NOMO-1 (cell line): ENCODE results near the gene MAGIX.

Experiments
- DNase-seq, 2 experiments: peaks; one replicate each; lab custom pipeline; 2025; ENCODE audit not compliant: unreplicated experiment in 2 of 2; lab: John Stamatoyannopoulos, UW

Gene MAGIX

DNA sequence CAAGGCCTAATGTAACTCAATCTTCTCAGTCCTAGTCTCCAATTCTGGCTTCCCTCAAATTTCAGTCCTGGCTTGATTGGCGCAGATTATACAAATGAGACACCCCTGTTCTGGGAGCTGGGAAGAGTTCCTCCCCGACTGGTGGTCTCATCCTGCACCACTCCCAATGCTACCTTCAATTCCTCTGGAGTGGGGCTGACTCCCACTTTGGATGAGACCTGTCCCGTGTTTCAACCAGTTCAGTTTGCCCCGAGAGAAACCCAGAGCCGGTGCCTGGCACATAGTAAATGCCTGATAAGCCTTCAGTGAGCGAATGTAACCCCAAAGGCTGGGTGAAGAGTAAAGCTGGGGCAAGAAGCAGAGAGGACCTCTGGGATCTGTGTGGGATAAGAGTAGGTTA lies 41.5 kb downstream of the MAGIX start:
- DNase-seq: no peak

DNA sequence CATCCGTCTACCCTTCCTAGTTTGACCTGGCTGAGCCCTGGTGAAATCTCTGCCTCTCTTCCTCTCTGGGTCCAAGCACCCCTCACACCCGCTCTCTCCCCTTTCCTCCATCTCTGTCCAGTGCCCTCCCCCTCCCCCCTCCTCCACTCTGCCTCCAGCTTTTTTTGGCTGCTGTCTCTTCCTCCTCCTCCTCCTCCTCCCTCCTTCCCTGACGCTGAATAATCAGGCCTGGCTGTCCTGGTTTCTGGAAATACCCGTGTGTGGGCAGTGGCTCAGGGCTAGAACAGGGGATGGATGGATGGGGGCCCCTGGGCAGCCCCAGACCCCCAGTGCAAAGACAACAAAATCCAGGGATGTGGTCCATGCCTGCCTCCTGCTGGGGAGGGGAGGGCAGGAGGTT lies 42.2 kb downstream of the MAGIX start:
- no peak for DNase-seq

DNA sequence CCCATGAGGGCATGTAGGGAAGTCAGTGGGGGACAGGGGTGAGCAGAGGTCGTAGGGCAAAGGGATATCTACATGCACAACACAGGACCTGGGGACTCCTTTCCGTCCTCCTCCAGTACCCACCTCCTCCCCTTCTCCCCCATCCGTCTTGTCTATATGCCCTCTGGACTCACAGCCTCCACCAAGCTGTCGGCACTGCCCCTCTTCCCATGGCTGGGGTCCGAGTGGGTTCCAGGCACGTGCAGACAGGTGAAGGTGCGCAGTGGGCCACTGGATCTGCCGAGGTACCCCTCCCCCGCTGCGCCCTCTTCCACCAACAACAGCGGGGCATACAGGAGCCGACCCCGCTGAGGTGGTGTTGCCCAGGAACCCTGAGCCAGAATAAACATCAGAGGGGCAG lies 42.9 kb downstream of the MAGIX start:
- no peak for DNase-seq

DNA sequence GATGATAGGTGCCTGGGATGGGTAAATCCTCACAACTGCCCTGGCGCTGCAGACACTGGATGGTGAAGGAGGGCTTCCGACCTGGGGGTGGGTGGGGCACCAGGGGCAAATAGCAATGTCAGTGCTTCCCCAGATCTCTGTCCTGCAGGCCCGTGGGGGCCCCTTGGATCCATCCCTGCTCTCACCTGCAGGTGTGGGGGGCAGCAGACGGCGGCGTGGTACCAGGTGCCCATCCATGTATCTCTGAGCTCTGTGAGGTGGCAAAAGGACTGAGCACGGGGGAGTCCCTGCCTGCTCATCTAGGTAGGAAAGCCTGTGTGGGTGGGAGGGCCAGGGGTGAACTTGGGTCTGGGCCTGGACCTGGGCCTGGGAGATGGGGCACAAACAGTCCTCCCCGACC lies 44.0 kb downstream of the MAGIX start:
- DNase-seq: no peak

DNA sequence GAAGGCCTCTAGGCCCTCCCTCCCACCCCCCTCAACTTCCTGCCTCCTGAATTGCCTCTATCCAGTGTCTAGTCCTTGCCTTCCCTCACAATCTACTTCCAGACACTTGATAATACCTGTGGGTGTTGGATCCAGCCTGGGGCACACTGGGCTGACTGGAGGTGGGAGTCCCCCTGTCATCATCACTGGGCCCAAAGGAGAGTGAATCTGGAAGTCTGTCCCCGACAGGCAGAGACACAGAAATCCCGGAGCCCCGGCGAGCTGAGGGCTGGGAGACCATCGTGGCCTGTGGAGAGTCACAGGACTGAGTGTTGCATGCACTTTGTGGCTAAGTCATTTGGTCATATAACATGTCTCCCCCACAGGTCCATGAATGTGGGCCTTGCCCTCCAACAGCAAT lies 45.8 kb downstream of the MAGIX start:
- DNase-seq: no peak

DNA sequence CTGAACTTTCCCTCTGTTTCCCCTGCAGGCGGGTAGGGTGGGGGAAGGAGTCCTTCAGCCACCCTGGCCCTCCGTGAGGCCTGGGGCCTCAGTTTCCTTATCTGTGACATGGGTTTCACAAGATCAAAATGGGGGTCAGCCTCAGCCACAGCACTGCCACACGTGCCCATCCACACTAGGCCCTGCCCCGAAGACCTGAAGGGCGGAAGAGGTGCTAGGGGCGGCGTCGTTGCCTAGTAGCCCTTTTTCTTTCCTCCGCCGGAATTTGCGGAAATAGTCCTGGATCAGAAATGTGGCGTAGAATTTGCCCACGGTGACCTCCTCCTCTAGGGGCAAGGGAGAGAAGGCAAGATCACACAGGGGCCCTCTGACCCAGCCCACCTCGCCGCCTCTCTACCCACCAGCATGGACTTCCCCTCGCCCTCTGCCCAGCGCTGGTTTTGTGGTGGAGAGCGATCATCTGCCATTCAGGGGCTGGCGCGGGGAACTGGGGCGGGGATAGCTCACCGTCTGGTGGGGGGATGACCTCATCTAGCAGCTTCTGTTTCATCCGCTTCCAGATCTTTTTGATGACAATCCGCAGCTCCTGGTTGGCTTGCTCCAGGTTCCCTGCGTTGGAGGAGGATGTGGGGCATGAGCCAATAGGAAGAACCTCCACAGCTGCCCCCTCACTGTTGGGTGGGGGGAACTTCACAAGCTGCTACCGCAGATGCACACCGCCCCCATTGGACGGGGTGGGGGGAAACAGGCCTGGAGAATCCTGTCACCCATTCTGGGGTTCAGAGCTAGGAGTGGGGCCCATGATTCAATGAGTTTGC lies 47.1 kb downstream of the MAGIX start:
- no peak for DNase-seq

DNA sequence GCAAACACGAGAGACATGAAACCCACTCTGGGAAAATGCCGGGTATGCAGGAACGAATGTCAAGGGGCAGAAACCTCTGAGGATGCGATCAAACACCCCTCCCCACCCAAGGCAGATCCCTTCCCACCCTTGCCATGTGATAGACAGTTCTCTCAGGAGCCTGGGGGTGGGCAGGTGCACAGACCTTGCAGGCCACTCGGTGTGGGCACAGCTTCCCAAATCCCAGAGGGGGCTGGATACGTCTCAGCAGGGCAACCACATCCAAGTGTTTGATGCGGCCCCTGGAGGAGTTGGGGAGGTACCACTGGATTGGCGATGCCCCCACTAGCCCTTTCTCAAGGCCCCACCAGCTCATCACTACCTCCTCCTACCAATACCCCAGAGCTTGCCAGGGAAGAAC lies 47.8 kb downstream of the MAGIX start:
- no peak for DNase-seq

DNA sequence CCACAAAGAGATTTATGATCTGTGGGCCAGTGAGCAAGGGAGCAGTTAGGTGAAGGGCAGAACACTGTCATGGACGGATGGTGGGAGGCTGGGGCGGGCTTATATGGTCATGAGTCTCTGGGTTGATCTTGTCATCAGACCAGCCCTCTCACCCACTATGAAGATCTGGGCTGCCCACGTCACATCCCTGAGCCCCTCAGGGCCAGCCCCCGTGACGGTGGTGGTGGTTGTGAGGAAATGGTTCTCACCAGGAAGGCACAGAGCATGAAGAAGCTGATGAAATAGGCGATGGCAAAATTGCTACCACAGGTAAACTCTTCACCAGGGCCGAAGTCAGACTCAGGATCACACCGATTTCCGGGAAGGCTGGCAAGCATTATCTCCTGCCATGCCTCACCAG lies 48.5 kb downstream of the MAGIX start:
- no peak for DNase-seq

DNA sequence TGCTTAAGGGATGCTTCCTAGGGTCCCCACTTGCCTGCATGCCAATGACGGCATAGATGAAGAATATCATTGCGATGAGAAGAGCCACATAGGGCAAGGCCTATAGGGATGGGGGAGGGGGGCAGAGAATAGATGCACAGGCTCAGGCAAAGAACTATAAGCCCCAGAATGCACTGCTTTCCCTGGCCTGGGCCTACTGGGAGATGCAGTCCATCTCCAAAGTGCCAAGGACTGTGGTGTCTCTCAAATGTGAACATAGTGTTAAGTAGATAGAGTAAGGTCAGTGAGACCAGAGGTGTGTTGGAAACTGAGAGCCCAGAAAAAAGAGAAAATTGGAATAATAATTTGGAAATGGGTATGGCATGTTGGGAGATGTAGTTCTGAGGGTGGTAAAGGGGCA lies 49.7 kb downstream of the MAGIX start:
- no peak for DNase-seq

DNA sequence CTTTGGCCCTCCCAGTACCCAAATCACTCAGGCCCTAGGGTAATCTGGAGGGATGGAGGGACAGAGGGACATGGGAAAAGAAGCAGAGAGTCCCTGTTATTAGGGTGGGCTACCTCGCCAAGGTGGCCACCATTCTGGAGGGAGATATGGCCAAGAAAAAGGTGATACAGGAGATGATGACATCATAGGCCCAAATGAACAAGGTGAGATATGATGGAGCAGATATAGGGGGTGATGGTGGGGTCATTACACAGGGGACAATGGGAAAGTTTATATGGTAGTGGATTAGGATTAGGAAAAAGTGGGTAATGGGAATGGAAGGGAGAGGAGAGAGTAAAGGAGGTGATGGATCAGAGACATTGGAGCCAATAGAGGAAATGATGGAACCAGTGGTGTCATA lies 50.3 kb downstream of the MAGIX start:
- no peak for DNase-seq

DNA sequence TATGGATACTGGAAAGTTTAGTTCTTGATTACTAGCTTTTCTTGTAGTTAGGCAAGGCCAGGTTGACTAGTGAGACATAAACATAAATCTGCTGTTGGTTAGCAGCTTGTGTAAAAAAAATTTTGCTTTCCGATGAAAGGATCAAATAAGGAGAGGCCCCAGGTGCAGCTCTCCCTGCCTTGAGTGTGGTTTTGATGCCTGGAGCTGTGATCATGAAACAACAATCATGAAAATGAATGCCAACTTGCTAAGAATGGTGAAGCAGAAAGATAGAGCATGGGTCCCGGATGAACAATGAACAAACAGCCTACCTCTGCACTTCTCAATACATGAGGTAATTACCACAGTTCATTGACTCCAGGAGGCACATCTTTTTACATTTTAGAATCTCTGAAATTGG lies 51.9 kb downstream of the MAGIX start:
- no peak for DNase-seq

DNA sequence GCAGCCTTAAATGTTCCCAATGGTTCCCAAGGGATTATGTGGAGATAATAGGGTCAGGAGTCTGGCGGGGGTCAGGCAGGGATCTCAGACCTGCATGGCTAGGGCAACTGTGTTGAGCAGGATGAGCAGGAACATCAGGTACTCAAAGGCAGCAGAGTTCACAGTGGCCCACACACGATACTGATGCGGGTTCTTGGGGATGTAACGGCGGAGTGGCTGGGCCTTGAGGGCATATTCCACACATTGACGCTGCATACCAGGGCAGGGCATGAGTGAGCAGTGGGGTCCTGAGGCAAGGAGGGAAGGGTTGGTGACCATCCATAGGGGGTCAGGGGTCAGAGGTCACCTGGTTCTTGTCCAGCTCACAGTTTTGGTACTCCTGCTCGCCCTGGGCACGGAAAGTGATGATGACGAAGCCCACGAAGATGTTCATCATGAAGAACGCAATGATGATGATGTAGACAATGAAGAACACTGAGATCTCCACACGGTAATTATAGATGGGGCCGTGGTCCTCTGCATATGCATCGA lies 52.5 kb downstream of the MAGIX start:
- no peak for DNase-seq
